ENCODE measurements around the gene SMCHD1.

The SMCHD1 gene

GRCh38 chr18:2853173-2853925, 197.8 kb downstream of the SMCHD1 start:
- DNase-seq (ENCODE audit: low spot score), result no peak

- peak; percentile 78 for DNase-seq (ENCODE audit: low spot score)
Measured at GRCh38 chr18:2853926-2854664, 198.6 kb downstream of the SMCHD1 start.
